ENCODE results near the gene DCUN1D5.

DNA sequence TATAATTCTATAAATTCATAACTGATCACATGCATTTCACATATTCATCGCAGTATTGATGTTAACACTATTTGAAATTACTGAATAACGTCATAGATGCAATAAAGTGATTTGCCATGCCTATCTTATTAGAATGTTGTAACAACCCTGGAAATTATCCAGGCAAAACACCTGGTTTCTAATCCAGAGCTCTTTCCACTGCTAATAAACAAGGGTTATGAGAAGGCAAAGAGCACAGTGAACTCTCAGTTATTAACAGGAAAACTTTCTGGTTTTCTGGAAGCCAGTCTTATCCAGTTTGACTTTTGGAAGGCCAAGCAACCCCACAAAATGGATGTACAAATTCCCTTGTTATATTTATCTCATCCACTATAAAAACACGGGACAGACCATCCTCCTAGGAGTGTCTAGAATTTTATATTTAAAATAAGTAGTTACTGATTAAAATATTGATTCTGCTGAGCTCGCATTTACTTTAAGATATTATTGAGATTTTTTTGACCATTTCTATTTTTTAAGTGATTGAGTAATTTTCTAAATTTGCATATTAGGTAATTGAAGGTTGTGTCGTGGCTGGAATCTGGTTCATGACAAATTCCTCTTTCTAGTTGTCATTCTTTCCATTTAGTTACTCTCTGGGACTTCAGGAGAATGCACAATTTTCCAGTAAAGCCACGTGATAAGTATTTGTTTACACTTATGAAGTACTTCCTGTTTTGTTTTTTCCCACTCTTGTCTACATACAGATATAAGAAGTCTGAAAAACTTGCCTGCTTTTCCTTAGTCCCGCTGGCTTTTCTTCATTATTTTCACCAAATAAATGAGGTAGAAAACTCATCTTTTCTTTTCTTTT, 47.9 kb downstream of the DCUN1D5 start:
- TF ChIP-seq POLR2A (IDR thresholded peaks at IDR 0.05) (no peak), POLR2AphosphoS5 (IDR thresholded peaks at IDR 0.05) (no peak)
- TF ChIP-seq, protein P1, sequence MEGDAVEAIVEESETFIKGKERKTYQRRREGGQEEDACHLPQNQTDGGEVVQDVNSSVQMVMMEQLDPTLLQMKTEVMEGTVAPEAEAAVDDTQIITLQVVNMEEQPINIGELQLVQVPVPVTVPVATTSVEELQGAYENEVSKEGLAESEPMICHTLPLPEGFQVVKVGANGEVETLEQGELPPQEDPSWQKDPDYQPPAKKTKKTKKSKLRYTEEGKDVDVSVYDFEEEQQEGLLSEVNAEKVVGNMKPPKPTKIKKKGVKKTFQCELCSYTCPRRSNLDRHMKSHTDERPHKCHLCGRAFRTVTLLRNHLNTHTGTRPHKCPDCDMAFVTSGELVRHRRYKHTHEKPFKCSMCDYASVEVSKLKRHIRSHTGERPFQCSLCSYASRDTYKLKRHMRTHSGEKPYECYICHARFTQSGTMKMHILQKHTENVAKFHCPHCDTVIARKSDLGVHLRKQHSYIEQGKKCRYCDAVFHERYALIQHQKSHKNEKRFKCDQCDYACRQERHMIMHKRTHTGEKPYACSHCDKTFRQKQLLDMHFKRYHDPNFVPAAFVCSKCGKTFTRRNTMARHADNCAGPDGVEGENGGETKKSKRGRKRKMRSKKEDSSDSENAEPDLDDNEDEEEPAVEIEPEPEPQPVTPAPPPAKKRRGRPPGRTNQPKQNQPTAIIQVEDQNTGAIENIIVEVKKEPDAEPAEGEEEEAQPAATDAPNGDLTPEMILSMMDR (IDR thresholded peaks at IDR 0.05), result no peak

Data from breast epithelium (tissue), 3 donors.